GM18508 (cell line): Measurements from ENCODE around the gene PERM1.
"Not testable (repeated sequence)": the region's sequence is repeated elsewhere in the genome, so short reads cannot be mapped to it uniquely, and the experiment has no call there.

Experiments
- ATAC-seq: cut with Tn5 transposase; IDR thresholded peaks from one replicate; pipeline ENCODE4 v1.9.1; 2021; ENCODE audit warnings: moderate number of reproducible peaks; ENCODE audit not compliant: insufficient read depth, unreplicated experiment

Gene PERM1

GRCh38 chr1:951364-951763 is 30.5 kb downstream of the PERM1 start:
- no peak for ATAC-seq

- ATAC-seq = no peak
Observed at GRCh38 chr1:950881-951280, 31.0 kb downstream of the PERM1 start.

- ATAC-seq = no peak
Observed at GRCh38 chr1:950268-950667, 31.6 kb downstream of the PERM1 start.

GRCh38 chr1:947958-948357 is 33.9 kb downstream of the PERM1 start:
- ATAC-seq = no peak

- not testable (repeated sequence) for ATAC-seq
Observed at GRCh38 chr1:946811-947210, 35.1 kb downstream of the PERM1 start.

- ATAC-seq = no peak
Observed at GRCh38 chr1:945688-946556, 36.0 kb downstream of the PERM1 start.

- no peak for ATAC-seq
Observed at GRCh38 chr1:944341-945325, 37.3 kb downstream of the PERM1 start.

- no peak for ATAC-seq
Observed at GRCh38 chr1:943545-944340, 38.1 kb downstream of the PERM1 start.

GRCh38 chr1:942864-943533 is 38.9 kb downstream of the PERM1 start:
- ATAC-seq = no peak

GRCh38 chr1:942411-942821 is 39.5 kb downstream of the PERM1 start:
- no peak for ATAC-seq

GRCh38 chr1:941588-942383 is 40.1 kb downstream of the PERM1 start:
- no peak for ATAC-seq

GRCh38 chr1:941015-941587 is 40.8 kb downstream of the PERM1 start:
- ATAC-seq = no peak

GRCh38 chr1:940107-941014 is 41.5 kb downstream of the PERM1 start:
- ATAC-seq = no peak

- no peak for ATAC-seq
Observed at GRCh38 chr1:939511-940106, 42.3 kb downstream of the PERM1 start.

GRCh38 chr1:938711-939489 is 43.0 kb downstream of the PERM1 start:
- ATAC-seq = no peak

- no peak for ATAC-seq
Observed at GRCh38 chr1:938088-938683, 43.7 kb downstream of the PERM1 start.
